GM19455 (cell line): ENCODE measurements around the gene WBP4.
"Not testable (repeated sequence)": the region's sequence is repeated elsewhere in the genome, so short reads cannot be mapped to it uniquely, and the experiment has no call there.

Experiments used
- ATAC-seq: cut with Tn5 transposase; IDR thresholded peaks from one replicate; pipeline ENCODE4 v1.9.1; 2021; ENCODE audit not compliant: unreplicated experiment

WBP4 gene

DNA sequence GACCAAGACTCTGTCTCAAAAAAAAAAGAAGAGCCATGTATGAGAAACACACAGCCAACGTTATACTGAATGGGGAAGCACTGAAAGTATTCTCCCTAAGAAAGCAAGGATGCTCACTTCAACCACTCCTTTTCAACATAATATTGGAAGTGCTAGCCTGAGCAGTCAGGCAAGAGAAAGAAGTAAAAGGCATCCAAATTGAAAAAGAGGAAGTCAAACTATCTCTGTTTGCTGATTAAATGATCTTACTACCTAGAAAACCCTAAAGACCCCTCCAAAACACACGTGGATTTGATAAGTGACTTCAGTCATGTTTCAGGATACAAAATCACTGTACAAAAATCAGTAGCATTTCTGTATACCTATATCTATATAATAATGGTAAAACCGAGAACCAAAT is 16.2 kb downstream of the WBP4 start:
- ATAC-seq = no peak

- ATAC-seq = no peak
These were observed 18.4 kb downstream of the WBP4 start for GRCh38 chr13:41079725-41080124.

DNA sequence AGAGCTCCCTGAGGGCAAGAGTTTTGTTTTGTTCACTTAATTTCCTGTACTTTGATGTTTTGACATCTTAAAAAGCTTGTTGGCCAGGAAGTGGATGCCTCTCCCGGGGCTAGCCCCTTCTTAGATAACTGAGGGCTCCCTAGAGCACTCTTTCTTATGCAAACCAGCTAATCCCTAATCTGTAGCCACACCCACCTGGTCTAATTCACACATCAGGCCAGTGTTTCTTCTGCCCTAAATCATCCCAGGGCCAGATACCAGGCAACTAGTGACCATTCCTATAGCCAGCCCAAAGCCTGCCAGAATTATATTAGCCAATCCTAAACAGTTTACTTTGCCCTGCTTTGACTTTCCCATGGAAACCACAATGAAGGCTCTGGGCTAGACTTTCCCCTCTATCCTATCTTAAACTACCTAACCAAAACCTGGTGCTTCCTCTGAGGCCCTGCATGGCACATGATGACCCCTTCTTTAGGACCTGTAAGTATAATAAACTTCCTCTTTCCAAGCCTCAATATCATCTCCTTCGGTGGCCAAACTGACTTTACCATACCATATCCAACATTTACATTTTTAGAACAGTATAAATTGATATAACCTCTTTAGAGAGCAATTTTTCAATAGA is 24.8 kb downstream of the WBP4 start:
- ATAC-seq = no peak

GRCh38 chr13:41095681-41096080 is 34.4 kb downstream of the WBP4 start:
- ATAC-seq = not testable (repeated sequence)

- ATAC-seq = no peak
These were observed 37.5 kb downstream of the WBP4 start for GRCh38 chr13:41098761-41099160.

DNA sequence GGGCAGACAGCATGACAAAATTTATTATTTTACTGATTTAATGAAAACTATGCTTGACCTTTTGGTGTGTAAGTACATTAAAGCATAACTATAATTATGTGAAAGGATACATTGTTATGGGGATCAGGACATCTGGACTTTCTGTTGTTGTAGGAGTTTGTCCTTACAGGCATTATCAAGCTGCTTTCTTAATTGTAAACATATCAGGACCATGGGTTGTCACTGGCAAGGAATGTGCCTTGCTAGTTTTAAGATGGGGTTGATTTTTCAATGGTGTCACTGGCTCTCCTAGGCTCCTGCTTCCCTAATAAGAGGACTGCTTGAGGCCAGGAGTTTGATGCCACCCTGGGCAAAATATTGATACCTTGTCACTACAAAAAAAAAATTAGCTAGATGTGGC is 38.7 kb downstream of the WBP4 start:
- no peak for ATAC-seq

GRCh38 chr13:41107104-41107571 is 45.8 kb downstream of the WBP4 start:
- no peak for ATAC-seq

DNA sequence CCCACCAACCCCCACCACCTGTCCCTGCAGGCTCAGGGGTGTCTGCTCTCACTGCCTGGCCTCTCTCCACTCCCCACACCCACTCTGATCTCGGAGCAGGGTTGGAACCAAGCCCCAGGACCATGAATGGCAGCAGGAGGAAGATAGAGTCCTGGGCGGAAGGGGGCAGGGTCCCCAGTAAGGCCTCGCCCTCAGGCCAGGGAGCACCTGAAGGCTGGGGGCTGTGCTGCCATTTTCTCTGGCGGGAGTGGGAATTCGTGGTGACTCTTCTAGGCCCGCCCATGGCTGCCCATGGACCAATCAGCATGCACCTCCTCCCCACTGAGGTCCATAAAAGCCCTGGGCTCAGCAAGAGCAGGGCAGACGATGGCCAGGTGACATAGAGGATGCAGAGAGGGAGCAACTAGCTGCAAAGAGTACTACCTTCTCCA is 46.3 kb downstream of the WBP4 start:
- no peak for ATAC-seq

- no peak for ATAC-seq
These were observed 50.1 kb downstream of the WBP4 start for GRCh38 chr13:41111454-41111853.

DNA sequence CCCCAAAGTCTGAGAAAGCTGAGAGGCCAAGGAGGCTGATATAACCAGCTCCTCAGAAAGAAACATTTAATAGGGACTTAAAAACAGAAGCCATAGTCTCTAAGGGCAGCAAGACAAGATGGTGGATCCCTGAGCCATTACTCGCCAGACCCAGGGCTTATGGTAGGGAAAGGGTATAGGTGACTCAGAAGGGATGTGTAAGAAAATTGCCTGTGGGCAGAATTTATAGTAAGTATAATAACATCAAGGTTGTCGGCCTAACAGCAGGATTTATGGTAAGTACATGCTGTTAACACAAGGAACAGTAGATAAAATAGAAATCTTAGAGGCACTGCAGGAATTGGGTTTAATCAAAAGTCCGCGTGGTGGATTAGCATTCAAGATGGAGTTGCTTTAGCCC is 56.6 kb downstream of the WBP4 start:
- ATAC-seq = no peak

- ATAC-seq = no peak
These were observed 61.5 kb downstream of the WBP4 start for GRCh38 chr13:41122838-41123237.

- no peak for ATAC-seq
These were observed 66.4 kb downstream of the WBP4 start for GRCh38 chr13:41127701-41128100.

GRCh38 chr13:41130356-41130755 is 69.0 kb downstream of the WBP4 start:
- no peak for ATAC-seq

DNA sequence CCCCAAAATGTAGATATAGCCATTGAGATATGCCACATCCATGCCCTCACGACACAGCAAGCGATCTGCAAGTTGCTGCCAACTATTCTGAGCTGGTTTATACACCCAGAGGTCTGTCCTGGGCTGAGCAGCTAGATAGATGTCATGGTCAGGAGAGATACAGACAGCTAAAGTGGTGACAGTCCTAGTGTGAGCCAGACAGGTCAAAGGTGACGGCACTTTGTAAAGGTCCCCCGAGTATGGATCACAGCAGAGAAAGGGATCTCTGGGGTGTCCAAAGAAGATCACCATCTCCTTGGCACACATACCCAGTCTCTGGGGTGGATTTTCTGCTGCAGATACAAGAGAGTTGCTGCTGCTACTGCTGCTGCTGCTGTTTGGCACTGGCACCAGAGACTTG is 69.9 kb downstream of the WBP4 start:
- ATAC-seq = not testable (repeated sequence)

DNA sequence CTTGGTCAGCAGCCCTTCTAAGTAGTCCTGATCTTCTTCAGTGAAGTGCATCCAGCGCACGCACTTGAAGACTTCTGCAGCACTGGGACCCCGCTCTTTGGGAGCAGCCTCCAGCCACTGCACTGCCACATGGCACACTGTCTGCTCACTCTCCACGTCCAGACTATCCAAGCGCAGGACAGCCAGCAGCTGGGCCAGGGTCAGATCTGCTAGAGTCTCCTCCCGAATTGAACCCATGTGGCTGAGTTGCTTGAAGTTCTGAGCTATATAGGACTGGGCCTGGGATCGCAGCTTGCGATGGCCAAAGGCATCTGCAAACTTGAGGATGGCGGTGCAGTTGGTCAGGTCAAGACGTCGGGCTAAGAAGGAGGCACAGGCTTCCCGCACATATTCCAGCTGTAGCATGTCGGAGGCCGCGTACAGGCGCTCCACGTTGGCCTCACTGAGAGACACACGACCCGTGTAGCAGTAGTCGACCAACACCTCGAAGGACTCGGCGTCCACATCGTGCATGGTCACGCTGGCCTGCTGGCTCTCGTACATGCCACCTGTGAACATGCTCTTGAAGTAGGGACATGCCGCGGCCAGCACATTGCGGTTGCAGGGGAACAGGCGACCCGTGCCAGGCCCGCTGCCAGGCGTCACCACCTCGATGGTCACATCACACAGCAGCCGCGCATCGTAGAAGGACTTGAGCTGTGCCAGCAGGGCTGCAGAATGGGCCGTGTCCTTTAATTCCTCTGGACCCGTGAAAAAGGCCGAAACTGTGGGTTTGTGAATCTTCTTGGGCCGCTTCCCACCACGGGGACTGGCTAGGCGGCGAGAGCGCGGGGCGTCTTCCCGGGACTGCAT is 70.6 kb downstream of the WBP4 start:
- ATAC-seq = not testable (repeated sequence)

DNA sequence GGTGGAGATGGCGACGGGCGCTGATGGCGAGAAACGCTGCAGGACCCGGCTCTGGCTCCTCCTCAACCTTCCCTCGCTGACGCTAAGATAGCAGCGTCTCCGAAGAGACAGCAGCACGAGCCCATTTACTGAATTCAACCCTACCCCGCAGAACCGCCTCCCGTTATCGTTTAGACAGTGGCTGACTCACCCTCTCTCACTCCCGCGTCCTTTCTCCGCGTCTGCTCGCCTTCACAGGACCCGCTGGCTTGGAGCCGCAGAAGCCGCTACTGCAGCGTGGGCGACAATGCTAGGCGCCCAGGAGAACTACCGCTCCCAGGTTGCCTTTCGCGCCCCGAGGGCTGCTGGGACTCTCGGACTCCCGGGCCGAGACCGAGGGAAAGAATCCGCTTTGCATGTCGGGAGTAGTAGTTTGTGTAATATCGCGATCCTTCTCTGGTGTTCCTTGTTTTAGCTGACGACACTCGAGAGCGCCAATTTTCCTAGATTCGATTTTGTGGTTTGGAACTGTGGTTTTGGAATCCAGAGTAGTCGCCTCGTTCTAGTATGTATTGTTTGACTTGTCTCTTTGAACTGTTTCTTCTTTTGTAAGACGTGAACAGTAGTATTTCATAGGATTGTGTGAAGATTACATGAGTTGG is 71.3 kb downstream of the WBP4 start, which contains the start of gene KBTBD6:
TSS of gene KBTBD6 (minus strand) at position 291 of the 641 bp plus-strand sequence. CDS start 291 bp downstream, outside the sequence.
- ATAC-seq = peak; percentile 97
